Inflammatory macrophage treated with lipopolysaccharide for 1 hour (primary cell): Measurements from ENCODE around the gene TEAD1.

Experiments used
- DNase-seq, 2 donors: peaks; one replicate each; pipeline ENCODE4 v3.0.0-alpha.2; 2020 to 2022

The TEAD1 gene

DNA sequence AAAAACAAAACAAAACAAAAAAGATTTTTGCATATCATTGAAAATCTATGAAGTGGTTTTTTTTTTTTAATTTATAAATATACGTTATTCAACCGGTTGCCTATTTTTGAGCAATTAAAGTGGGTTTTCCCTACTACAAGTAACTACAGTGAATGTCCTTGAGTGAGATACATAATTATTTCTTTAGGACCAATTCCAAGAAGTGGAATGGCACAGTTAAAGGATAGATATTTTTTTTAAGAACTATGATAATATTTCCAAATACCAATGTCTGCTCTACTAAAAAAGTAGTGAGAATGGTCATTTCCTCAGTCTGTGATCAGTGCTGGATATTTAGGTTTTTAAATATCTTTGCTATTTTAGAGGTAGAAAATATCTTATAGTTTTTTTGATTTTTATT lies 118.8 kb downstream of the TEAD1 start:
- DNase-seq, result no peak

DNA sequence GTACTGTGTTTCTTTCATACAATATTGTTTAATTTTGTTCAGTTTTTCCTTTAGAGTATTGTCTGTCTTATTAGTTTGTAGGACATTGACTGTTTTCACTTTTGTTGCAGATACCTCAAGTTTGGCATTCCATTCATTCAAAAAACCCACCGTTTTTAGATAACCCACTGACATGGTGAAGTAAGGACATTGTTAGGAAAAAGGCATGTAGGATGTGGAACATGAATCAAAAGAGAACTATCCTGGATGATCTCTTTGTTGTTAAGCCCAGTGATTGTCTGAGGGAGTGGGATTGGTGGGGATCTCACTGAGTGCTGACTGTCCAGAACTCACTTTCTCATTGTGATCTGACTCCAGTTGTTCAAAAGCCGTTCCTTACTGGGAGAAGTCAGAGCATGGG lies 119.3 kb downstream of the TEAD1 start:
- DNase-seq, result no peak

DNA sequence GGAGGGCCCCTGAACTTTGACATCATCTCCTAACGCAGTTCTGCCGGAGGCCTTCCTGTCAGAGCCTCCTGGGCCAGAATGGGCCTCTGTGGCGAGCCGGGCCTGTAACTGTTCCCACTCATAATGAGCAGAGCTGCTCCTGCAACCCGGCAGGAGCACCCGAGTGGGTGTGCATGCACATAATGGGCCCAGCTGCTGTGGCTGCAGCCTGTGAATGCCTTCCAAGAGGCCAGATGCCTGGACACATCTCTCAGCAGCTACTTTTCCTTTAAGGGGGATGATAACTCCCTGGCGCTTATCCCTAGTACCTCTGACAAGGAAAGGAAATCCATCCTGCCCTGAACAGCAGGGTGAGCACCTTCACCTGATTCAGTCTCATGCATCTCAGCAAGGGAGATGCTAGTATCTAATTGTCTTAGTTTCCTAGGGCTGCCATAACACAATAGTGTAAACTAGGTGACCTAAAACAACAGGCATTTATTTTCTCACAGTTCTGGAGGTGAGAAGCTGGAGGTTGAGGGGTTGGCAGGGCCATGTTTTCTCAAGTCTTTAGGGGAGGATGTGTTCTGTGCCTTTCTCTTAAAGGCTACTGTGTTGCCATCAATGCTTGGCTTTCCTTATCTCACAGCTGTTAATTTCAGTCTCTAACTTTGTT lies 120.5 kb downstream of the TEAD1 start:
- no peak for DNase-seq

DNA sequence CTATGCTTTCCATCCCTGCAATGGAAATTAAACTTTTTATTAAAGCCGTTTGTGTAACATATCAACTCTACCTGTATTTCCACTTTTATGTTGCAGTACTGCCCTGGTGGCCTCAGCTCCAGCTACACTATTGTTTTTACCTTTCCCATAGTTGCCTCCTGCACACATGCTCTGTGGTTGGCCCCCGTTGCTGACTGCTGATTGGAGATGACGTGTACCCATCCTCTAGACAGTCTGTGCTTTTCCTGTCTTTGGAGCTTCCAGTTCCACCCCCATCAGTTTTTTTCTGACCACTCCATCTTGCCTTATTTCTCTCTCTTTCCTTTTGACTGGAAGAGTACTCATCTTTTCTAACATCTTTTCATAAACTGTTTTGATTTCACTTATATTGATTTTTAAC lies 123.8 kb downstream of the TEAD1 start:
- DNase-seq, result no peak

DNA sequence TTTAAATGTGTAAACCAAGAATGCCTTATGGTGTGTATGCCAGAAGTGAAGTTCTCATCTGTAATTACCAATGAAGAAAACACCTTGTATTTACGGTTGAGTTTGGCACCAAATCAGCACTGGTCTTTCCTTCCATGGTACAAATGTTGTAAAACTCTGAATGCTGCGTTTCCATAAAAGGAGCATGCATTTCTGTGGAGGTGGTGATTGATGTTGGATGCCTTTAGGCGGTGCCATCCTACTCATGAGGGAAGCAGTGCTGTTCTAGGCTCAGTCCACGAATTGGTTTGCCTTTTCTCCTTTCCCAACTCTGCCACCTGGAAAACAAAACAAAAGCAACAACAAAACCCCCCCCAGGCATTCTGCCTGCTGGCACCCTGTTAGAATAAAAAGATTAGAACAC lies 124.4 kb downstream of the TEAD1 start:
- no peak for DNase-seq

DNA sequence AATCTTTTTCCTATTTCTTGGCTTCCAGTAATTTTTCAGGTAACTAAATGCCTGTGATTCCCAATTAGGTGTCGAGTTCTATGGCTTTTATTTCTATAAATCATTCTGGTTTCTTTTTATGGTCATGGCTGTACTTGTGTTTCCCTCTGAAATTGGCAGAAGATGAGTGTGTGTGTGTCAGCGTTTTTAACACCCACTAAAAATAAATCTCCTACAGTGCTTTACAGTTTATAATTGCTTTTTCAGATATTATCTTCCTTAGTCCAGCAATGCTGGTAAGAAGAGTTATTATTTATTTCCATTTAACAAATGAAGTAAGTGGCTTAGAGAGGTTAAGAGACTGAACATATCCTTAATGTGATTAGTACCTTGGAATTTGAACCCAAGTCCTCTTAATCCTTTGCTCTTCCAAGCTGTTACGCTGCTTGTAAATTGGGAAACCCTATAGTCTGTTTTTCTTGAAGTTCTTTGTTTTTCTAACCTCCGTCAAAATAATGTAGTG lies 125.2 kb downstream of the TEAD1 start:
- DNase-seq, result no peak

DNA sequence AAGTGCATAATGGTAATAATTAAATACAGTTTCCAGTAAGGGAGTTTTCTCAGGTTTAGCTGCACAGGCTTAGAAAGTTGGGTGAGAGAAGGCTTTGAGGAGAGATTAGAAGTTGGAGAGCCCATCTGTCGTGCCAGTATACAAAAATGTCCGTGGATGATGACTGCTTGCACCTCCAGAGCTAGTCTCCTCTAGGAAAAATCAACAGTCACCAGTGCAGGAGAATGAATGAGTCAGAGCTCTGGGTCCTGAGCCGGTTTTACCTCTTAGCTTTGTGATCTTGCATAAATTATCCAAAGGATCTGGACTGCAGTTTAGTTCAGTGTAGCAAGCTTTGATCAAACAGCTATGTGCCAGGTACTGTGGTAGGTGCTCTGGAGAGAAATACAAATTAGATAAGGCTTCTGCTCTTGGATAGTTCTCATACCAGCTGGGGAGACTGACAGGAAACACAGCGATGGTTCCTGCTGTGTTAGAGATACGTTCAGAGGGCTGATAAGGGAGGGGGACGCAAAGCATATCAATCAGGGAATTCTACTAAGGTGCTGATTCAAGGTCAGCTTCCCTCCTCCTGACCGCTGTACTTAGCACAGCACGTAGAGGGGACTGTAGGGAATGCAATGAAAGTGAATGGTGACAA lies 125.9 kb downstream of the TEAD1 start:
- no peak for DNase-seq

DNA sequence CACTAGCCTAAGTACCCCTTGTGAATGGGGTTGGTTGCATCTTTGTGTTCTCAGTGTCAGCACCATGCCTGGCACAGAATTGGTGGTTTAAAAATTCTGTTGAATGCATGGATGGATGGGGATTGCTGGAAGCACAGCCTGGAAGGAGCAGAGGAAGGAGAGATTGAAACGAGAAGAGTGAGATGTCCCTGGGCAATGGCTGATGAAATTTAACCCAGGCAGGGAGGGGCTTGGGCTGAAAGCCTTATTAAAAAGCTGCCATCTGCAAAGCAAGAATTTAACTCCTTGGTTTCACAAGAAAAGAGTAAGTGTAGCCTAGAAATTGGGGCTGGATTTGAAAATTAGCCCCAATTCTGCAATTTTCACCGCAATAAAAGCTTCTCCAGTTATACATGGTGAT lies 126.7 kb downstream of the TEAD1 start:
- DNase-seq, result no peak

DNA sequence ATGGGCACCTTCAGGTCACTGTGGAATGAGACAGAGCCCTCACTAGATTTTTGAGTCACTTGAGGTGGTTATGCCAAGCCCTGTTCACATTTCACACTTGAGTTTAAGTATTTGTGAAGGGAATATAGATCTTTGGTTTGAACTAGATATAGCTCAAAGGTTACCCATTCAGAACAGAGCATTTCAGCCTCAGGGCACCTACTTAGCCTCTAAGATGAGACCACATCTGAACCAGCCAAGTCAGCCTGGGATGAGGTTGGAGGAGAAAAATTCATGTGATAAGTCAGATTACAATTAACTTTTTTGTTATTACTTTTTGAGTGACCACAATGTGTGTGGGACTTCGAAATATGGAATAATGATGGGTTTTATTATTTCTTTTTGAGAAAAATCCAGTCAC lies 127.8 kb downstream of the TEAD1 start:
- DNase-seq, result no peak

DNA sequence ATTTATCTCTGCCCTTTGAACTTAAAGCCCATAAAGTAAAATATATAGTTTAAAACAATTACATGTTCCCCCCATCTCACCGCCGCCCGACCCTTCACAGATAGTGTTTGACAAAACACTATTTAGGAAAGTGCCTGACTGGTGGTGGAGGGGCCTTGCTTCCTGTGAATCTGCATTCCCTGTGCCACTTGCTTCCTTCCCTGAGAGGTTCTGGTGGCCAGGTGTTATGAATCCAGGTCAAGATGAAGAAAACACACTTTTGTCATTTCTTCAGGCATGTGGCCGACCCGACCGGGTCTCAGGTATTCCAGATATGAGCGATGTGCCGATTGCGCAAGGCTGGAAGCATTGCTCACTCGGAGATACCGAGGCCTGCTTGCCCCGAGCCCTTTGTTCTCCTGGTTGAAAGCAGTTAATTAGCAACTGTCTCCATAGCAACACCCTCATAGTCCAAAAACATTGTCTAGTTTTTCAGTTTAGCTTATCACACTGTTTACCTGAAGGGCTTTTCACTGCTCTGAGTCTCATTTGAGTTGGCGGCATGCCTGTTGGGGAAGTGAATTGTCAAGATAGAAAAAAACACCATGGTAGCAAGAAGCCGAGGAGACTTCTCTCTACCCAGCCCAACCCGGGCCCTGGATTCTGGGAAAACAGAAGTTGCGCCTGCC lies 128.3 kb downstream of the TEAD1 start:
- no peak for DNase-seq

DNA sequence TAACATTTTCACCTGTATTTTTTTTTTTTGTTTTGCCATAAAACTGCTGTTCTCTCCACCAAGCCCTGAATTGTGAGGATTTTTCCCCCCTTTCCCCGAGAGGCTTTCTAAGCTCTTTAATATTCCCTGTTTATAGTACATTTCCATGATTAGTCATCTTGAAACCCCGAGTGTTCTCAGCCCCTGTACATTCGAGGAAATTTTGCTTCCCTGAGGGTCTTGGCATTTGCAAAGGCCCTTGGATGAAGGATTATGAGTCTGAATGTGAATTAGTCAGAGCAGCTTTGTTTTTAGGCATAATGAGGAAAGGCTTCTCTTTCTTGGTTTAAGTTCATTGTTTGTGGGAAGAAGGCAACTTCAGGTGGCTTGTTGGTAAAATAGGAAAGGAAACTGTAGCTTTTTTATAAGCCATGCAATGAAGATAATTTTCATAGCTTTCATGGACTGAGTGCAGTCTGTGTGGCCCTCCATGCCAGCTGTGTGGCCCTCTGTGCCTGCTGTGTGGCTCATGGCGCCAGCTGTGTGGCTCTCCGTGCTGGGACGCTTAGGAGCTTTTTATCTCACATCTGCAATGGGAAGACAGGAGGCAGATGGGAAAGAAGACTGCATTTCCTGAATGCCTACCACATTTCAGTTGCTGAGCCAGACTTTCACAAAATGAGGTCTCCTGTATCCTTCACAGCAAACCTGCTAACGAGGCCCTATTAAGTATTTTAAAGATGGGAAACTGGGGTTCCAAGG lies 129.0 kb downstream of the TEAD1 start:
- DNase-seq, result no peak

DNA sequence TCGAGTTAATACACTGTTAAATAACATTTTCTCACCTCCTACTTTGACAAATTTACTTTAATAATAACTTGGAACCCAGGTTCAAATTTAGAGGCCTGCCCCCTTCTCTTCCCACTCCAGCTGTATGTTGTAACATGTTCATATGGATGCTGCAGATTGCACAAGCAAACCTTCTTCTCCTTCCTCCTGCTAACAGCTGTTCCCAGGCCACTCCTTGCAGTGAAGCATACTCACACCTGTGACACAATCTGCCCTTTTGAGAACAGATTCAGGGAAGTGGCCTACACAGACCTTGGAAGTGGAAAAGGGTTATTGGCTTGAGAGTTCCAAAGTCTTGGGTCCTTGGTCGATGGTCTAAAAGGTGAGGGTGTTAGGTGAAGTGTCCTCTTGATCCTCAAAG lies 131.9 kb downstream of the TEAD1 start:
- DNase-seq, result no peak

DNA sequence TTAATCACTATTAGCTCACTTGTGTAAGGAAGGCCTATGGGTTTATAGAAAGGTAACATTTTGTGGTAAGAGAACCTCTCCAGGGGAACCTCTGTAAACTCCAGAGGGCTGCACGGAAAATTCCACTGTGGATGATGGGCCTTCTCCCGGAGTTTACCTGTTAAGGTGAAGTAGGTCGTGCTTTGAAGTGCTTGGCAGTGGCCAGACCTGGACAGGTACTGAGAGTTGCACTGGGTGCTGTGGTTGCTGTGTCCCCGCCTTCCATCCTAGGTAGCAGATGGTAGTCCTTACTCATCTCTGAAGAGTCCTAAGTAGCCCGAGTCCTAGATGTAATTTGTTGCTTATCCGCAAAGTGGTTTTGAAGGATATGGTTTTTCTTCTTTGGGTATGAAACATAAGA lies 133.4 kb downstream of the TEAD1 start:
- DNase-seq, result no peak

DNA sequence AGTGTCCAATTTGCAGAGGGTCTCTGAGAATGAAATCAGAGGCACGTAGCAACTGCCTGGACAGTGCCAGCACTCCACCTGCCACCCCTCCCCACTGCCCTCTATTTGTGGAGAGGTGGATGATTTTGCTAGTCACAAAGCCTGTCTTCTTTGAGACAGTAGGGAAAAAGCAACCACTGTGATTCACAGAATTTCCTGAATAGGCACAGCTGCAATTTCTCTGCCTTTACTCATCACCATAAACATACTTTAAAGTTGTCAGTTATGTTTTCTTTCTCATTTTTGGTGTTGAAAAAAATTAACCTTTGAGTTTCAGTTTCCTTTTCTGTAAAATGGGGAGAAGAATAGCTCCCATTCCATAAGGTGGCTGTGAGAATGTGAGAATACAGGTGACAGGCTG lies 134.3 kb downstream of the TEAD1 start:
- DNase-seq, result no peak

DNA sequence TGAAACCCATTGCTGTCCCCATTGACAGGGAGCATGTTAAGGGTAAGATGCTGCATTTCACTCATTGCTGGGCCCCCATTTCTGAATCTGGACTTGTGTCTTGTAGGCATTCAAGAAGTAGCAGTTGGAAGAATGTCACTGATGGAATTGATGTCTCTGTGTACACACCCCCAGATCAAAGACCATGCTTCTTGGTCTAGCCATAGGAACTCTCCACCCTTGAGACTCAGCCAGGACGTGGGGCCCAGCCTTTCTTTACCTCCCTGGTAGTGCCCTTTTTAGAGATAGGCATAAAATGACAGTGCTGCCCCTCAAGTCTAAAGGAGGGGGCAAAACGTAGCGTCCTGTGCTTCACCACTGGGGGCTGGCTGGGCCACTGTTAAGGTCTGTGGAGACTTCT lies 135.1 kb downstream of the TEAD1 start:
- DNase-seq, result no peak

DNA sequence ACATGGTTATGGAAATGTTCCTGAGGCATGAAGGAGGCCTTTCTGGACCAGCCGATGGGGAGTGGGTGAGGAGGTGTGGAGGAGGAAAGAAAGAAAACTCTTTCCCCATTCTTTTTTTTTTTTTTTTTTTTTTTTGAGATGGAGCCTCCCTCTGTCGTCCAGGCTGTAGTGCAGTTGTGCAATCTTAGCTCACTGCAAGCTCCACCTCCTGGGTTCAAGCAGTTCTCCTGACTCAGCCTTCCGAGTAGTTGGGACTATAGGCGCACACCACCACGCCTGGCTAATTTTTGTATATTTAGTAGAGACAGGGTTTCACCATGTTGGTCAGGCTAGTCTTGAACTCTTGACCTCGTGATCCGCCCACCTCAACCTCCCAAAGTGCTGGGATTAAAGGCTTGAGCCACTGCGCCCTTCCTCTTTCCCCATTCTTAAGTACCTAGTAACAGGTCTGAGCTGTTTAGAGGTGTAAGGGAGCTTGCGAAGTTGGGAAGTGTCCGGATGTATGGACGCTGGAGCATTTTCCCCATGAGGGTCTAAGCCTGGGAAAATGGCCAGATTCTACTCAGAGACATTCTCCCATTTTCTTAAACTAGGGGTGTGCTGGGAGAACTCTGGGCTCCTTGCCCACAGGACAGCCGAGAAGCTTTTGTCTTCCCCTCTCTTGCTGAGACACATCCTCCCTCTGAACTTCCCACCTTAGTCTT lies 135.8 kb downstream of the TEAD1 start:
- no peak for DNase-seq

DNA sequence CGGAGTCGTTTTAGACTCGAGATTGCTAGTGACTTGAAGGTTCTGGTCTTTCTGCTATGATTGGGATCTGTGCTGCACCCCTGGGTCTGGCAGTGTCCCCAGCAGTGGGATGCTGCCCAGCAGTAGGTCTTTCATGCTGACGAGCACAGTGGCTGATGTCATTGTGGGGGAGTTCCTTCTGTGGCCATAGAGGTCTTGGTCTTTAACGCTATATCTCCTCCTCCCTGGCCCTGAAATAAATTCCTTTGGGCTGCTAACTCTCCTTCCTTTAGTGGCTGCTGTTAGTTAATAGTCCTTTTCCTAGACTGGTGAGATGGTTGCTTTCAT lies 136.3 kb downstream of the TEAD1 start:
- no peak for DNase-seq

DNA sequence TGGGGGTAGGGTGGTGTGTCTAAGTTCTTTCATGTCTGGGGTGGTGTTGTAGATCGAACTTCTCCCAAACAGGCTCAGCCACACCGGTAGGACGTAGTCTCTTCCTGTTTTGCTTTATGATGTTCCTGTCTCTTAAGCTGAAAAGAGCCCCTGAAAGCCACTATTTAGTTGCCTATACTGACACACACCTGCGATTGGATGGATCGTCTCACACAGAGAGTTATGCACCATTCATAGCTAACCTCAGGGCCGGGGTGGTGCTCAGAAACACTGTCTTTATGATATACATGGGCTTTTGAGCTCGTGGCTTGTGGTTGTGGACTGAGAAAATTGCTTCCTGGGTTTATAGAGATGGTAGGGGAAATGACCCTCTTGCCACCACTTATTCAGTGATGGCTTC lies 137.6 kb downstream of the TEAD1 start:
- DNase-seq, result no peak

DNA sequence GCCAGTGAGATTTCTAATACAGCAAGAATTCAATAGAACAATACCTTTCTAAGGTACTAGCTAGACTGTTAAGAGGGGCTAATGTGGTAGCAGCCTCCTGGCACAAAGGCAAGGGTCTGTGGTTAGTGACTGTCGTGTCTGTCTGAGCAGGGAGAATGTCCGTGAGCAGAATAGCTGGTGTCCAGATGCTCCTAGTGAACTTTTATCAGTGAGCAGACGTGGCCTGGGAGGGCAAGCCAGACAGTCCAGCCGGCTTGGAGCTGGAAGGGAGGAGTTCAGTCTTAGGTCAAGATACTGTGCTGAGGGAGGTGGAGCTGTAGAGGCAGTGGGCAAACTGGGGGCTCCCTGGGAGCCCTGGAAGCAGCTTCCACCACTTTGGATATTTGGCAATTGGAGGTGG lies 138.6 kb downstream of the TEAD1 start:
- DNase-seq, result no peak

DNA sequence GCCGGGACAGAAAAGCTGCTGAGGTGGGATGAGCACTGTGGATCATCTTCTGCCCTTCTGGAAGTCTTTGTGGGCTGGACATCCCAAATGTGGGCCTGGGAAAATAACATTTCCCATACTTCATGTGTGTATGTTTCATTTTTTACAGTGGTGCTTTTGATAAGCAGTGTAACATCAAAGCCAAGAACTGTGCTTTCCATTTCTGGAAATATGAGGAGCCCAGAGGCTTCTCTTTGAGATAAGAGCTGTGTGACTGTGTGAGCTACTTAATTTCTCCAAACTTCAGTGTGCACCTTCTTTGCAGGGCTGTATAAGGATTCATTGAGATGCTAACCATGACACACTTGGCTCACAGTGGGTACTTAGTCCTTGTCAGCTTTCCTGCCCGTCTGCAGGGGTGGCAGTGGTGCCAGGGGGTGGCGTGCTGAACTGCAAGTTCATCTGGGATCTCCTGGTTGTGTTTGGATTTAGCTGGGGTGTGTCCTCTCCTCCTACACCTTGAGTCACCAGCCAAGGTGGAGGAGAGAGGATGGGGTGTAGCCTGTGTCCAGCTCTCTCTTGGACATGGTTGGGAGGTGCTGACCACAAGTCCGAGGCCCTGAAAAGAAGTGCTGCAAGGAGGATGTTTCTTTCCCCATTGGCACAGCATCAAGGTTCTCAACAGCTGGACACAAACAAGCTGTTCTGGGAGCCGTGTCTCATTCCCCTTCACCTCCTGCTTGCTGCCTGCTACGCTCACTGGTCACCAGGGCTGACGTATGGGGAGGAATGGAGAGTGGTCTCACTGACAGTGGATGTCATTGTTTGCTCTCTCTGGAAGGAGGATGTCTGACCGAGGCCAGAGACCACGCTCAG lies 139.4 kb downstream of the TEAD1 start:
- DNase-seq, result no peak

DNA sequence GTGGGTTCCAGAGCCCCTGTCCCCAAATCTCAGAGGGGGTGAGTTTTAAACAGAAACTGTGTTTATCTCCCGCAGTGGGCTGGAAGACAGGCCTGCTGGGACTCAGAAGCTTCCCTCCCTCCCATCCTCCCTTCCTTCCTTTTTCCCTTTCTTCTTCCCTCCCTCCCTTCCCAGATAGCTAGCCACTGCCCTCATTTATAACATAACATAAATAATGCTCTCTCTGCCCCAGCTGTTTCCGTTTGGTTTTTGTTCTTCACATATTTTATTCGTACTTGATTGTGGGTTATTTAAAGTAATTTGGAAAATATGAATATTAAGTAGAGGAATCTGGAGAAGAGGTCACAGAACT lies 140.9 kb downstream of the TEAD1 start:
- no peak for DNase-seq

DNA sequence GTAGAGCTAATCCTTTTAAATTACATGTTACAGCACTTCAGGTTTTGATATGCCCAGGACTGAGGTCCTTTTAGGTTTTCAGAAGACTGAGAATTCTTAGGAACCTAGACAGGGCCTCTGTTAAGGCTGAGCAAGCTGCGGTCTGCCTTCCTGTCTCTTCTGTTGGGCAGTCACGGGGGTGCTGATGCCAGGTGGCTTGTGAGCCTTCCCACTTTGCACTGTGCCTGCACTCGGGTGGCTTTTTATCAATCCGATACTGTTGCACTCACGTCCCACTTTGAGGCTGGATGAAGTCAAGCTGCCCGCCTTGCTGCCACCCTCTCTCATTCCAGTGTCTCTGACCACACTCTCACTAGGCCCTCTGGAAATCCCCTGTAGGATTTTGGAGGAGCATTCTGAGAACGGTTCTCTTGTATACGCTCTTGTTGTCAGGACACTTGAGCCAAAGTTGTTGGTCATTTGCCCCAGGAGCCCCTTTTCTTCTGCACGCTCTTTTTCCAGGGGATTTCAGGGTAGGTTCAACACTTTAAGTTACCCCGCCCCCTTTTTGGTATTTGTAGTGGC lies 141.8 kb downstream of the TEAD1 start:
- DNase-seq, result no peak
